K562 (cell line): ENCODE results near the gene YAF2. TPM values are rescaled to one million over a fixed set of nuclear protein-coding genes. Genes with fewer than 3 reads are reported as not detected.

Source experiments
- HNRNPL ChIP-seq: fragments of 200-400 bp; formaldehyde crosslinking; IDR thresholded peaks from 2 replicates; pipeline ENCODE4 v1.6.1; 2017; ENCODE audit warnings: low read depth, mild to moderate bottlenecking, low read length
- MXI1 ChIP-seq: IDR thresholded peaks from 2 replicates; pipeline ENCODE4 v1.6.1; 2011; ENCODE audit warnings: low read depth, mild to moderate bottlenecking, improper control_type of control experiment, low read length
- PHF21A ChIP-seq: fragments of 450-650 bp; IDR thresholded peaks from 2 replicates; pipeline ENCODE4 v1.6.1; 2017; ENCODE audit warnings: low read depth, borderline replicate concordance
- SFPQ ChIP-seq: fragments of 200-400 bp; formaldehyde crosslinking; IDR thresholded peaks from 2 replicates; pipeline ENCODE4 v1.6.1; 2017; ENCODE audit warnings: mild to moderate bottlenecking, low read depth, low read length, moderate library complexity
- ZBTB26 ChIP-seq: fragments of 450-650 bp; formaldehyde crosslinking; IDR thresholded peaks from 2 replicates; pipeline ENCODE4 v1.4.0; 2022; ENCODE audit warnings: missing genetic modification characterization
- ZNF407 ChIP-seq: fragments of 450-650 bp; IDR thresholded peaks from 2 replicates; pipeline ENCODE4 v1.6.1; 2016; ENCODE audit warnings: low read depth
- ZNF561 ChIP-seq: fragments of 450-650 bp; formaldehyde crosslinking; conservative IDR thresholded peaks from 2 replicates; pipeline ENCODE4 v1.4.0; 2020; ENCODE audit warnings: mild to moderate bottlenecking, moderate library complexity
- ZNF696 ChIP-seq: fragments of 250-450 bp; sonication (Bioruptor Pico); conservative IDR thresholded peaks from 2 replicates; pipeline ENCODE4 v1.4.0; 2020; ENCODE audit warnings: mild to moderate bottlenecking, moderate library complexity
- ZNF740 ChIP-seq, 3 experiments: fragments of 200-800 bp in 1 of 3; sonication (Bioruptor generic) in 1 of 3; sonication (generic) in 1 of 3; formaldehyde crosslinking in 1 of 3; IDR thresholded peaks; 2 replicates each; pipeline versions ENCODE4 v1.6.1 to v1.8.0; 2016 to 2022; ENCODE audit warnings: mild to moderate bottlenecking in 2 of 3, missing compliant biosample characterization in 2 of 3, missing genetic modification characterization in 2 of 3, missing genetic modification reagents in 1 of 3
- polyA plus RNA-seq, 8 experiments: library from polyadenylated mRNA; depleted of rRNA in 4 of 8; stranded (reverse) in 5 of 8; unstranded in 3 of 8; fragments of >200 nt; fragmentation: Nextera tagmentation in 2 of 8; fragmentation: Illumina TruSeq in 1 of 8; extraction: Ambion mirVana in 2 of 8; extraction: Trizol in 1 of 8; gene quantifications; 2 replicates each; pipeline versions ENCODE4 v1.2.1 to v1.2.3, GENCODE V29; 2011 to 2014; ENCODE audit warnings: inconsistent platforms in 1 of 8, missing spikeins in 1 of 8
- total RNA-seq, 7 experiments: library from RNA; depleted of rRNA in 6 of 7; stranded (reverse); fragments of >200 nt in 6 of 7; fragmentation: Illumina TruSeq in 2 of 7; extraction: Trizol in 2 of 7; gene quantifications; 2 replicates each; pipeline versions ENCODE4 v1.2.1 to v1.2.3, GENCODE V29; 2011 to 2021; ENCODE audit warnings: low replicate concordance in 1 of 7

YAF2 gene
- total and polyA plus RNA-seq, 9 of the 15 experiments (the other 6 are each of a cell fraction or from before 2014, with no cell fraction given), result 10.6 to 26.4 (median 21.3) TPM

- TF ChIP-seq SFPQ (no peak), ZNF561 (CRISPR knock-in tag) (no peak), ZBTB26 (CRISPR knock-in tag) (no peak), ZNF407 (no peak), PHF21A (0 out of 2 replicates have a peak, but pooled peaks have one; percentile 22), ZNF696 (CRISPR knock-in tag) (no peak), HNRNPL (peak; percentile 80; the same call in 1 of the 2 replicates), MXI1 (no peak), ZNF740 (CRISPR knock-in tag; IDR thresholded peaks at IDR 0.05) (peak; percentile 45; the same call in 1 of the 2 replicates), ZNF740 (tag; IDR thresholded peaks at IDR 0.05) (no peak)
Observed at GRCh38 chr12:42144408-42145196, 93.4 kb downstream of the YAF2 start, which contains the start of gene GXYLT1 (continued).
